8988T (cell line): ENCODE data around the gene PHACTR1.

Experiments used
- DNase-seq: peaks from one replicate; pipeline ENCODE4 v3.0.0; 2011

The PHACTR1 gene

DNA sequence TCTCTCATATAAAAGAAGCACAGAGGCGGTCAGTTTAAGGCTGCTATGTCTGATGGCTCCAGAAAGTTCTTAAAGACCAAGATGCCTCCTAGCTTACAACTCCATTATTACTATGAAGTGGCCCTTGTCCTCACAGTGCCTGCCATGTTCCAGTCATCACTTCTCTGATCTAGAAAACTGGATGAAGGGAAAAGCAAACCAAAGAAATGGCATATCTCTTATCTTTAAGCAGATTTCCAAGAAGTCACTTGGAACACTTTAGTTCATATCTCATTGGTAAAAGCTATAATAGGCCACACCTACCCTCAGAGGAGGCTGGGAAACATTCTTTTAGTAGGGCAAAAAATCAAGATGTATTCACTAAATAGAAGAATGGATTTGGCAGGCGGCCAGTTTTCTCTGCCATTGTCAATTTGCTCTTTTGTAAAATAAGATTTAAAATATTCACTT, 322.2 kb downstream of the PHACTR1 start:
- DNase-seq = no peak

DNA sequence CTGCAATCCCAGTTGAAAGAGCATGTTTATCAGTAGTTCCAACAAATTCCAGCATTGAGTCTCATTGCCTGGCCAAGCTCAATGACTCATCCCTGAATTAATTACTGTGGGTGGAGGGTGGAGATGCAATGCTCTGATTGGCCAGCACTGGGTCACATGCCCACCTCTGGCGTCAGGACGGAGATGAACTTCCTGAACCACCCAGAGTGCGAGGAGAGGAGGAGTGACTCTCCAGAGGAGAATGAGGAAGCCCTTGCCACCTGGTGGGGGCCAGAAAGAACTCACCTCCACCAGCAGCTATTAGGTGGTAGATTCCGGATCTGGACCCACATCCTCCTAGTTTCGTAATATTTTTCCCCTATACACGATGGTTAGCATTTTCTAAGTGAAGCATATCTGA, 327.8 kb downstream of the PHACTR1 start:
- DNase-seq = no peak

DNA sequence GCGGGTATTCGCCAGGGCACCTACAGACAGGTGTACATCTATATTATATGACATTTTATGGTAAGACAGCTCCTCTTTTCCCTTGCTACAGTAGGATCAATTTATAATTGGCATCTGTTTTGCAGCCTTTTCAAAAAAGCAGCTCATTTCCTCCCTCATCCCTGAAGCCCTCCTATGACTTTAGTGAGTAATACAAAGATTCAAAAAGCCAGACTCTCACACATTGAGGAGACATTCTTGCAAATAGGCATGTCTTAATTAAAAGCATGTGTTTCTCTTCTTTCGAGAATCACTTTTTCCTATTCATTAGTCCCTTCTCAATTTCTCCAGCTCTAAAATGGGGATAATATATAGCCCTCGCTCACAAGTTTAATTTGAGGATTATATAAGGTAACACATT, 328.3 kb downstream of the PHACTR1 start:
- no peak for DNase-seq

DNA sequence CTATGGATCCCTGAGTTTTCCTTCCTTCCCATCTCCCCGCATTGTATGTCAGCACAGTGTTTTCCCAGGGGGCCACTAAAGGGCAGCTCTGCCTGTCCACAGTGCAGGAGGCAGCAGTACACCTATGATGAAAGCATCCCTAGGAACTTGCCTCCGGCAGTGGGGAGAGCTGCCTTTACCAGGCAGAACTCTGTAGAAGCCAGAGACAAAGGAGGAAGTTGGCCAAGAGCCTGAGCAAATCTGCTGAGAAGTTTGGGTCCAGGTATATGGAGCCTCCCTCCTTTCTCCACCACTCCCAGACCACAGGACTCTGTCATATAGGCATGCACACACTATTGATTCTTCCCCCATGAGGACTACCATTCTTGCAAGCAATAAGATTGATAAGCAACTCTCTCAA, 329.1 kb downstream of the PHACTR1 start:
- DNase-seq = no peak

DNA sequence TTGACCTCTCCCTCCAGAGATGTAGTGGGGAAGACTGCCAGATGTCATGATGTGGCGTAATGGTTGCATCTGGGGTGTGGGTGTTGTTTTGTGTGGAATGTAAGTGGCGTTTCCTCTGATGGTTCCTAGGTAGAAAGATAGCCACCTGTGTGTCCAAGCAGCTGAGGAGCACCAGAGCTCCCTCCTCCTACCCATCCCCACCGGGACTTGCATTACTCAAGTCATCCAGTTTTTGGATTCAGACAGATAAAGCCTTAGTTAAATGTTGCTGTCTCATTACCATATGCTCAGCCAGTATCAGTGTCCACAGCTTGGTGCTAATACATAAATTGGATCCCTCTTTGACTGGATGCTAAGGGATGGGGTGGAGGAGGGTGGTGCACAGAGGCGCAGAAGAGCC, 329.5 kb downstream of the PHACTR1 start:
- DNase-seq = no peak

DNA sequence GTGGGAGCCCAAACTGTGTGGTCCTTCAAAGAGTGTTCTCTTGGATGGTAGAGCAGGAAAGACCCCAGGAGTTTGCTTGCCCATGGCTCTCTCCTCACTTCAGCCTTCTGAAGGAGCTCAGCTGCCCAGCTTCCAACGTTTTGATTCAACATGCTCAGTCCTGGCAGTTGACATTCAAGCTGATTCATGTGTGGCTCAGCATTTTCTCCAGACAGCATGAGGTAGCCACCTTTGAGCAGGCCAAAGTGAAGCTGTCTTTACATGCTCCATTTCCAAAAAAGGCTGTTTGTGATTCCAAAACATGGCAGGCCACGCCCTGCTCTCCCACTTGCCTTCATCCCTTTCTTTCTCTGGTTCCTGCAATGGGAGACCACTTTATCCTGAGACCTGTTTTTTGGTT, 331.5 kb downstream of the PHACTR1 start:
- DNase-seq = no peak

DNA sequence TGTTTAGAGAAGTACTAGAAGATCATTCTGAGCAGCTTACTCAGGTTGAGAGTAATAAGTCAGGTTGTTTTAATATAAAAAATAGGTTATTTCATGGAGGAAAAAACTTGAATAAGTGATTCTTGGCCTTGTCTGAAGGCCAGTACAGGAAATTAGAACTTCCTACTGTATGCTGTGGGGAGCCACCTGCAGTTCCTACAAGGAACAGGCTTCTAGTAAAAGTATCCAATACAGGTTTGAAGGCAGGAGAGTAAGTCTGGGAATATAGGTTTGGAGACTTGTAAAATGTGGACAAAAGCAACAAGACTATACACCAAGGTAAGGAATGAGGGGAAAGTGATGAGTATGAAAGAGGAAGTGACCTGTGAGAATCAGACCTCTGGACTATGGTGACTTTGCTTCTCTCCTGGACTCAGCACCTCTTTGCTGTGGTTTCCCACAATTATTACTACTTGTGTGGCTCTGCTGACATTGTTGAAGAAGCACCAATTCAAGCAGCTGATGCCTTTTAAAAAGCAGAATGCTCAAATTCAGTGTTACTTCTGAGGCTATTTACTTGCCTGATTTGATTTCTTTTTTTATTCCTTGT, 333.2 kb downstream of the PHACTR1 start:
- no peak for DNase-seq

DNA sequence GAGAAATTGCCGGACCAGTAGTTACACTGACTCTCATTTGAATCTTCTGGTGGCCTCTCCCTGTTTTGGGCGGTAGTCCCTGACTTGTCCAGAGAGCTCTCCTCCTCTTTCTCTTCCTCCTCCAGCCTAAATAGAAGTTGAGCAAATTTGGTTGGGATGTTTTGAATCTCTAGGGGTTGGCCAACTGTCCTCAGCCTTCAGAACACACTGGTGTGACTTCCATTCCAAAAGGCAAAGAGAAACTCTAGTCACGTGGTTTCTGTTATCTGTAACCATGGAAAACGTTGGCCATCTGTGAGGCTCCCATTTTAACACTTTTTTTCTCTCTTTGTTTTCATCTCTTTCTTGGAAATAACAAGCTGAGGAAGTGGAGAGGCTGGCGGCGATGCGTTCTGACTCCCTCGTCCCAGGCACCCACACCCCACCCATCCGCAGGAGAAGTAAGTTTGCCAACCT, 336.5 kb downstream of the PHACTR1 start:
- DNase-seq = no peak

DNA sequence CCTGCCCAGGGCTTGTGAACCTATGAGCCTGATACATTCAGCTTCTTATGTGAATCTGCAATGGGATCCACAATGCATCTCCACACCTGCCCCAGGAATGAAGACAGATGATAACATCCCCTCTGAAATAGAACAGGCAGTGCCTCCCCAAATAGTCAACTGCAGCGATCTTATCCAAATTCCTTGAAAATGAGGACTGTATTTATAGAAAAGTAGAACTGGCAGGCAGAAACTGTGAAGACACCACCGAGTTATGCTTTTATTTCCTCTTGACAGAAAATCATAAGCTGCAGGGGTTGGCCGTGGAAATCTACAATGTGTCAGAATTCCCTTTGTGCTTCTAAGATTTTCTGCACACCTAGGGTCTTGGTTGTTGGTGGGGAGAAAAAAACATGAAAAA, 341.5 kb downstream of the PHACTR1 start:
- DNase-seq = no peak

DNA sequence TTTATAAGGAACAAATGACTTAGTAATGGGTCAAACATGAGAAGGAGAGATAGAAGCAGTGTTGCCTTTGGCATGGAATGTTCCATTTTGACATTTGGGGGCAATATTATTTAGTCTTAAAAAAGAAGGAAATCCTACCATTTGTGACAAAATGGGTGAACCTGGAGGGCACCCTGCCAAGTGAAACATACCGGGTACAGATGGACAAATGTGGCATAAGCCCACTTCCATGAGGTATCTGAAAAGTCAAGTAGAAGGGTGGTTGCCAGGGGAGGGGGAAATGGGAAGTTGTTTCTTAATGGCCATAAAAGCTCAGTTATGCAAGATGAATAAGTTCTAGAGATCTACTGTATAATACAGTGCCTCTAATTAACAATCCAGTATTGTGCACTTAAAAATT, 342.5 kb downstream of the PHACTR1 start:
- no peak for DNase-seq

DNA sequence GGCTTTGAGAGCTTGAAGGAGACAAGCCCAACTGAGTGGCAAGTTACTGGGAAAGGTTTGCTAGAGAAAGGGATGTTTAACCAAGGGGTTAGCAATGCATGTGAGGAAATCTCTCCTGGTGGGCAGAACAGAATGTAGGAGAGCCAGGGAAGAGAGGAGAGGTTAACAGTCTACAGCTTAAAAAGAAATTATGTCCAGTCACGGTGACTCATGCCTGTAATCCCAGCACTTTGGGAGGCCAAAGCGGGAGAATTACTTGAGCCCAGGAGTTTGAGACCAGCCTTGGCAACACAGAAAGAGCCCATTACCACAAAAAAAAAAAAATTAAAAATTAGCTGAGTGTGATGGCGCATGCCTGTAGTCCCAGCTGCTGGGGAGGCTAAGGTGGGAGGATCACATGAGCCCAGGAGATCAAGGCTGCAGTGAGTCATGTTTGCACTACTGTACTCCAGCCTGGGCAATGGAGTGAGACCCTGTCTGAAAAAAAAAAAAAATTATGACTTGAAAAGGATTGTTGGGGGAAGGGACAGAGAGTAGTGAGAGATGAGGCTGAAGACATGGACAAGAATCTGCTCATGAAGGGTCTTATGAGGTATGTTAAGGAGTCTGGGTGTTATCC, 346.8 kb downstream of the PHACTR1 start:
- DNase-seq = no peak

DNA sequence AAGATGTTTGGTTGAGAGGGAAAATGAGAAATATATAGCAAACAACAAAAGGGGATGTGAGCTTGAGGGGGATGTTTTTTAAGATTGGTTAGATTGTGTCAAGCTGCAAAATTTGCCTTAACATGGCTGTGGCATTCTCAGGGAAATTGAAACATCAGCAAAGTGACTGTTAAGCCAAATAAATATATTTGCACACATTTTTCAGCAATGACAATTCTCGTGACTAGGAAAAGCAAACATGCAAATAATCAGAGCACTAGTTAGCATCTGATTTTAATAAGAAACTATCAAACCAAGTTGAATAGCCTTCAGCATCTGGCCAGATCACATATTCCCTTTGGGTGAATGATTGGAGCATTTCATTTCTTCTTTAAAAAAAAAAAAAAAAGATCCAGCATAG, 349.0 kb downstream of the PHACTR1 start:
- no peak for DNase-seq

DNA sequence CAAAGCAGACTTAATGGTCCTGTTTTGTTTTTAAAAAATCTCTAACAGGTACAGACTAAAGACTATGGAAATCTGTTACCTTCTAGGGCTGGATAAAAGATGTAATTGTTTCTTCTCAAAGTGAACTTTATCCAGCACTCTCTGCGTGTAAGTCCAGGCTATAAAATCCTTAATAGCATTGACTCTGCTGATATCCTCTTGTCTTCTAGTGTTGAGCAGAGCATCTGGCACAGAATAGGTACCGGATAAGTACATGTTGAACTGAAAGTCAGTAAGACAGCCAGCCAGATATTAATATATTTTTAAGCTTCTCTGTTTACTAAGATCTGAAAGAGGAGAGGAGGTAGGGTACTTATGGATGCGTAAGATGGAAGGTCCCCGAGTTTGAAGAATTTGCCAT, 349.5 kb downstream of the PHACTR1 start:
- no peak for DNase-seq

DNA sequence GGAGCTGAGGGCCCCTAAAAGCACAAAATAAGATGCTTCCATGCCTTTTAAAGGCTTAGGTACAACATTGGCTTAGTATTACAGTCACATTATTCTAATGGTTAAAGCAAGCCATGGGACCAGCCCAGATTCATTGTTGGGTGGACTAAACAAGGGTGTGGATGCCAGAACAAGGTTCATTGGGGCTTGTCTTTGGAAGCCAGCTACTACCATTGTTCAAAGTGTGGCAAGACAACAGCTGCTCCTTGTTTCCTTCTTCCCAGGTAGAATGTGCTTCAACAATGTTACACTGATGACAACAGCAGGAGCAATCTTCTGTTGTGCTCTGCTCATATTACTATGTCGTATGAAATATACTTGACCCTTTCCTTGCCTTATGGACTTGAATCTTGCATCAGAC, 350.3 kb downstream of the PHACTR1 start:
- DNase-seq = no peak

DNA sequence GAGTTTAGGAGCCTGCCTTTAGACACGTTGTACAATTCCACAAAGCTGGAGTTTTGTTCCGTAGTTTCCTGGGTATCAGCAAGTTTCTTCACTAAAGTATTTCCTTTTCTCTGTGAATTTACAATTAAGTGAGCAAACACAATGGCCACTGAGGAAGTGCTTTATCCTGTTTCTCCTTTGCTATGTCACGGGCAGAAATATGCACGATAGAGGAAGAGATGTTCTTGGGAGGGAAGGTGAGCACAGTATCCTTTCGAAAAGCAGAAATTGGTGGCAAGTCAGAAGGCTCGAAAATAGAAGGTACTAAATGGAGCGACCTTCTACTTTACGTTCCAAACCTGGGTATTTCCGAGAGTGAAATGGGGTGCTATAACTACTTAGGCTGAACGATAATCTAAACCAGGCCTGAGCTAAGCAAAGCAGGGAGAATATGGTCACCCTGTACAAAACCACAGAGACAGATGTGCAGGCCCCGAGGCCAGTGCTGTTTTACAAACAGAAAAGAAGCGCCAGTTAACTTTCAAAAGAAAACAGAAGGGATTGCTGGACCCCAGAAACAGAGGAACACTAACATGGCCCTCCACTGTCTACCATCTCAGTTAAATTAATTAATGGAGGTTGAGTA, 352.1 kb downstream of the PHACTR1 start:
- DNase-seq = no peak

DNA sequence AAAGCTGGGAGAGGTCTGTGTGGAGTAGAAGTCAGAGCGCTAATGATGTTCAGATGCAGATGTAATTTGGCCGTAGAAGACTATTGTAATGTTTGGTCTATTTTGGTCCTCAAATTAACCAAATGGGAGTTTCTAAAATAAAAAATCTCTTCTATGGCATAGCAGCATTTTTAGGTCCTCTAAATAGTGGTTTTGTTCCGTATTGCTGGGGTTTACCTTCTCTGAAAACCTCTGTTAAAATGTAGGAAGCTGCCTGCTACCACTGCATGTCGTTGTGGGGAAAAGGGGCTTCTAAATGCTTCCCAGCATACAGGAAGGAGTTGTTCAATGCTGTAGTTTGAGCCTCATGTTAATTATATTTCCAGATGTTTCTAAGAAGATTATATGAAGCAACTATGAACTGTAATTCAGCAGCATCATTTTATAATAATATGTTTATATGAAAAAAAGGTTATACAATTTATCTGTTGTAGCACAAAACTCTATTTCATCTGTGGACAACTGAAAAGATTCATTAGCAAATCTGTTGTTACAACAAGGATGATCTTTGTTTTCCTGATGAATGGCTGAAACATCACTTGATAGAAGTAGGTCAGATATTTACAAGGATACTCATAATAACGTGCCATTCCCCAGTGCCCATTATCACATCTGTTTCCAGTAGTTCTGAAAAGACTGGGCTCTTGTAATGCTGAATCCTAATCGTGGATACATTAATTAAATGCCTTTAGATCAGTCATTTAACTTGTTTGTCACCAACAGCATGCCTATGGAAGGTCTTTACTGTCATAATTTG, 355.2 kb downstream of the PHACTR1 start:
- no peak for DNase-seq

DNA sequence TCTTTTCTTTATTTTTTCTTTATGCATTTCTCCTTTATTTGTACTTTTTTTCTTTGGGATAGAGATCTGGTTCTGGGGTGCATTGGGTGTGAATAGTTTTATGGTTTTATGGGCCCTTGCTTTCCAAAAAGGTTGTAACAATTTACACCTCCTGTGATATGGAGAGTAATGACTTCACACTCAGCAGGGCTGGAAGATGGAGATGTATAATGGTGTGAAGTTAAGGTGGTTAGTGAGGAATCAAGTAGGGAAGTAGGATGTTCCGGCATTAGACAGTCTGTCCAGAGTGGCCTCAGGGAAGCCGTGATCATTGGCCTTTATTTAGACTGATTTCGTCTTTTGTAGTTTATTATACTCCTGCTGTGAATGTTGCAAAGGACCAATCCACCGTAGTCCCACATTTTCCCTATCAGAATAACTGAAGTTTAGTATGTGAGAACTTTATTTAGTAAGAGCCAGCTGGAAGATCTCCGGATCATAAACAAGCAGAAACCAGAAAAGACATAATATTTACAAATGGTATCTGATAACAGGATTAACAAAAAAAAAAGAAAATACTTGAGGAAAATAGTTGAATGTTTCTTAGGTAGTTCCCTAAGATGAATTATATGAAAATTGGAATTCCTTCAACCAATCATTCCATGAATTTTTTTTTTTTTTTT, 356.2 kb downstream of the PHACTR1 start:
- DNase-seq = no peak

DNA sequence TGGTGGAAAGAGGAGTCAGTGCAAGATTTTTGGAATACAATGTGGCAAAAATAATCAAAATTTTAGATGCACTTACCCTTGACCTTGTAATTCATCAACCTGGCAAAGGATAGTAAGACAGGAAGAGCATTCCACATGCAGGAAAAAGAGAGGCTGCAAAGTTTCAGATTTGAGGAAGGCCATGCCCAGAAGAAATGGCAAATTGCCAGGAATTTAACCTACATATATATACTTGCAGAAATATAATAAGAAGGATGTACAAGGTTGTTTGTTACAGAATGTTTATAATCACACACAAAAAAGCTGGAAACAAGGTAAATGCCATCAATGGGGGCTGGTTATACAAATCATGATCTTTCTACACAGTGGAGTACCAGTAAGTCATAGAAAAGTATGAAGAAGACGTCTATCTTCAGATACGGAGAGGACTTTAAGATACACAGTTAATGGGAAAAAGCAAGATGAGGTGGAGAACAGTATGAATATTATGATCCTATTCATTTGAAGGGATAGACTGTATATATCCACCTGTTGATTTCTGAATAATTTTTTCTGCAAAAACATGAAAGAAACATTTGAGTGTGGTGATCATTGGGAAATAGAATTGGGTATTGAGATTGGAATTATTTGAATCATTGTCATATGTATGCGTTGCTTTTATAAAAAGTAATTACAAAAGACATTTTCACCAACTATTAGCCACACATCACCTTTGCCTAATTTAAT, 358.0 kb downstream of the PHACTR1 start:
- DNase-seq = no peak

DNA sequence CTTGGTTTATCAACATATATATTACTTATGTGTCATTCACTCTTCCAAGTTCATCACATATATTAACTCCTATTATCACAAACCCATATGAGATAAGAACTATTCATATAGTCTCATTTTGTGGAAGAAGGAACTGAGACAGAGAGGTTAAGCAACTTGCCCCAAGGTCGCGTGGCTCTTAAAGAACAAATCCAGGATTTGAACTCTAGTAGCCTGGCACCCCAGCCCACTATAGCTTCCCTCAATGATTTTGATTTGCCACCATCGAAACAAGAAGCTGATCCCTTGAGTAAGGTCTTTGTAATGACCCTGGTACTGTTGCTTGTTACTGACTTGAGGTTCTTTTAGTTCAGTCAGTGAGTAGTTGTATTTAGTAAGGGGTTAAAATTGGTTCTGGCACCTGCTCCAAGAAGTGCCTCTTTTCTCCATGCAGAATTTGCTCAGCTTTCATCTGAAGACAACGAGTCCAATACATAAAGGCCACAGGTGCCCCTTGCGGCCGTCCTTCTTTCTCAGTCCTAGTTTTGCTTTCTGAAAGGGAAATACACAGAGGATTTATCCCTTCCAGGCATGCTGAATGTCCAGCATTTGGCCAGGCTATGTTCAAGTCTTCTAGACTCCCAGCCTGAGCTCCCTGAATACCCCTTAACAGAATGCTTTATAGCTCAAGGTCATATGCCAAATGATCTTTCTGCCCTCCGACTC, 358.7 kb downstream of the PHACTR1 start:
- DNase-seq = no peak

DNA sequence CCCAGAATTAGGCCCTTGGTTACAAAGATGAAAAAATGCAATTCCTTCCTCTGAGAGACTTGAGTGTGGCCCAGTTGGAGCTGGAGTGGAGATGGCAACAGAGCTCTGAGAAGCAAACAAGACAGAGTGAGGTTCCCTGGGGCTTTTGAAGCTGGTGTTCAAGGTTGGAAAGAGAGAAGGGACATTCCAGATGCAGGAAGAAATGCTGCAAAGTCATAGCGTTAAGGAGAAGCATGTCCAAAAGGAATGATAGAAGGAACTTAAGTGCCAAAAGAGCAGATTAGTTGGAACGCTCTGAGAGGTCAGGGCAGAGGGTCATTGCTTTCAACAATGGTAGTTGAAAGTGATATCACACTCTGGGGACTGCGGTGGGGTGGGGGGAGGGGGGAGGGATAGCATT, 360.0 kb downstream of the PHACTR1 start:
- no peak for DNase-seq

DNA sequence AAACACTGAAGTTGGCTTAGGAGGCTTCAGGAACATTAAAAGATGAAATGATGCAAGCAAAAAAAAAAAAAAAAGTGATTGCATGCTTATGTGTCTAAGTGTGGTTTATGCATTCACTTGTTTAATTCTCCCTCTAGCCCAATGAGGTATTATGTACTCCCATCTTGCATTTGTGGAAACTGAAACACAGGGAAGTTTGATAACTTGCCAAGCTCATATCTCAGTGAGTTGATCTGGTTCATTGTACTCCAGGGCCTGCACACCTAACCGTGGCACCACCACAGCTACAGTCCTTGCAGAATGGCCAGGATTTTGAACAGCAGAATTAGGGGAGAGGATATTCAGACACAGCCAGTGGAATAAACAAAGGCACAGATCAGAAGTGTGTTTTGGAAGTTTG, 360.6 kb downstream of the PHACTR1 start:
- DNase-seq = no peak
